ENCODE measurements around the gene NVL.

NVL gene

GRCh38 chr1:224251741-224252146, 78.2 kb downstream of the NVL start:
- no peaks in the 10 kb centered on the region for H3K9me3 ChIP-seq (ENCODE audit: severe bottlenecking)
- no peak overlapping the region for H3K27ac ChIP-seq
- TF ChIP-seq, protein P1, sequence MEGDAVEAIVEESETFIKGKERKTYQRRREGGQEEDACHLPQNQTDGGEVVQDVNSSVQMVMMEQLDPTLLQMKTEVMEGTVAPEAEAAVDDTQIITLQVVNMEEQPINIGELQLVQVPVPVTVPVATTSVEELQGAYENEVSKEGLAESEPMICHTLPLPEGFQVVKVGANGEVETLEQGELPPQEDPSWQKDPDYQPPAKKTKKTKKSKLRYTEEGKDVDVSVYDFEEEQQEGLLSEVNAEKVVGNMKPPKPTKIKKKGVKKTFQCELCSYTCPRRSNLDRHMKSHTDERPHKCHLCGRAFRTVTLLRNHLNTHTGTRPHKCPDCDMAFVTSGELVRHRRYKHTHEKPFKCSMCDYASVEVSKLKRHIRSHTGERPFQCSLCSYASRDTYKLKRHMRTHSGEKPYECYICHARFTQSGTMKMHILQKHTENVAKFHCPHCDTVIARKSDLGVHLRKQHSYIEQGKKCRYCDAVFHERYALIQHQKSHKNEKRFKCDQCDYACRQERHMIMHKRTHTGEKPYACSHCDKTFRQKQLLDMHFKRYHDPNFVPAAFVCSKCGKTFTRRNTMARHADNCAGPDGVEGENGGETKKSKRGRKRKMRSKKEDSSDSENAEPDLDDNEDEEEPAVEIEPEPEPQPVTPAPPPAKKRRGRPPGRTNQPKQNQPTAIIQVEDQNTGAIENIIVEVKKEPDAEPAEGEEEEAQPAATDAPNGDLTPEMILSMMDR (IDR thresholded peaks at IDR 0.05; ENCODE audit: low read depth, low read length) = no peak
- no peak for DNase-seq
- H3K27me3 ChIP-seq (ENCODE audit: insufficient read depth, low read depth, severe bottlenecking) = no peaks in the 10 kb centered on the region
- H3K36me3 ChIP-seq = no peaks in the 10 kb centered on the region
- no peak overlapping the region for H3K4me3 ChIP-seq (ENCODE audit: low read depth, low read length)

- no peak for DNase-seq
Observed at GRCh38 chr1:224245188-224245587, 84.8 kb downstream of the NVL start.

GRCh38 chr1:224238756-224239155, 91.2 kb downstream of the NVL start:
- TF ChIP-seq, protein P1 (IDR thresholded peaks at IDR 0.05; ENCODE audit: low read depth, low read length) = no peak
- Histone ChIP-seq H3K9me3 (ENCODE audit: severe bottlenecking) (no peaks in the 10 kb centered on the region), H3K27me3 (ENCODE audit: insufficient read depth, low read depth, severe bottlenecking) (no peaks in the 10 kb centered on the region), H3K27ac (no peak overlapping the region), H3K36me3 (no peaks in the 10 kb centered on the region), H3K4me3 (ENCODE audit: low read depth, low read length) (no peak overlapping the region)
- no peak for DNase-seq

More at GRCh38 chr1:224245188-224245587, 84.8 kb downstream of the NVL start:
- Histone ChIP-seq H3K4me3 (ENCODE audit: low read depth, low read length) (no peak overlapping the region), H3K27me3 (ENCODE audit: insufficient read depth, low read depth, severe bottlenecking) (no peaks in the 10 kb centered on the region), H3K27ac (no peak overlapping the region), H3K9me3 (ENCODE audit: severe bottlenecking) (no peaks in the 10 kb centered on the region), H3K36me3 (no peaks in the 10 kb centered on the region)
- TF ChIP-seq, protein P1 (IDR thresholded peaks at IDR 0.05; ENCODE audit: low read depth, low read length) = no peak

DNA sequence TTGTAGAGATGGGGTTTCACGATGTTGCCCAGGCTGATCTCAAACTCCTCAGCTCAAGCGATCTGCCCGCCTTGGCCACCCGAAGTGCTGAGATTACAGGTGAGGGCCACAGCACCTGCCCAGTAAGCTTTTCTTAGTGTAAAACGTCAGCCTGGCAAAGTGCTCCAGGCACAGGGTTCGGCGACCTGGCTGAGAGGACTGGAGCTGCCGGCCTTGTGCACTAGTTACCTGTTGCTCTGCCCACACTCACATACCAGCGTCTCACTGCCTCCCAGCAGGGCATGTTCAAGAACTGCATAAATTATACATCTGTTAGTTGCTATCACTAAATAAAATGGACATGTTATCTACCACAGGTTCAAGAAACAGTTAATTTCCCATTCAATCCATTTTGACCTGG, 91.8 kb downstream of the NVL start:
- TF ChIP-seq, protein P1 (IDR thresholded peaks at IDR 0.05; ENCODE audit: low read depth, low read length) = no peak
- Histone ChIP-seq H3K9me3 (ENCODE audit: severe bottlenecking) (no peaks in the 10 kb centered on the region), H3K36me3 (no peaks in the 10 kb centered on the region), H3K27ac (no peak overlapping the region), H3K27me3 (ENCODE audit: insufficient read depth, low read depth, severe bottlenecking) (no peaks in the 10 kb centered on the region), H3K4me3 (ENCODE audit: low read depth, low read length) (no peak overlapping the region)
- DNase-seq = no peak

DNA sequence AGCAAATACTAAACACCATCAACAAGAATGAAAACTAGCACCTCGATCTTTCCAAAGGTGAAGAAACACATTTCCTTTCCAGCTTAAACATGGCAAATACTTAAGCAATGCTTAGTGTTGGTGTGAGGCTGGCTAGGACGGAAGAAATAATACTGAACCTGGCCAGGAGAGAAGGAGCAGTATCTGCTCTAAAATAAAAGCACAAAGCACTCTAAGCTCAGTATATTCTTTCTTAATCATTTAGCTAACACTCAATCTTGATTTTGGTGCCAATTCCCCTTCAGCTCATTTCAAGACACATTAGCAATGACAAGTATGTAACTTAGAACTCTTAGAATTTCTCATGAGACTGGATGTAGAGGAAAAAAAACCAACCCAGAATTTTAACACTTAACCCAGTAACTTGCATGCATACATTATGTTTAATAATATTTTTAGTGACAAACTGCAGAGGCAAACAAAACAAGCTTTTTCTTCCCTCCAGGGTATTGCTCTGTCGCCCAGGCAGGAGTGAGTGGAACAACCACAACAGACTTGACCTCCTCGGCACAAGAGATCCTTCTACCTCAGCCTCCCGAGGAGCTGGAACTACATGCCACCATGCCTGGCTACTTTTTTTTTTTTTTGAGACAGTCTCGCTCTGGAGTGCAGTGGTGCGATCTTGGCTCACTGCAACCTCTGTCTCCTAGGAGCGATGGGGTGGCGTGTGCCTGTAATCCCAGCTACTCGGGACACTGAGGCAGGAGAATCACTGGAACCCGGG, 92.7 kb downstream of the NVL start:
- Histone ChIP-seq H3K27me3 (ENCODE audit: insufficient read depth, low read depth, severe bottlenecking) (no peaks in the 10 kb centered on the region), H3K4me3 (ENCODE audit: low read depth, low read length) (no peak overlapping the region), H3K27ac (no peak overlapping the region), H3K9me3 (ENCODE audit: severe bottlenecking) (no peaks in the 10 kb centered on the region), H3K36me3 (no peaks in the 10 kb centered on the region)
- TF ChIP-seq, protein P1 (IDR thresholded peaks at IDR 0.05; ENCODE audit: low read depth, low read length) = no peak
- no peak for DNase-seq

All from WERI-Rb-1 (cell line).